Measurements from ENCODE around the gene NOP14. TPM values are rescaled to one million over a fixed set of nuclear protein-coding genes. Genes with fewer than 3 reads are reported as not detected.

NOP14 gene
- total RNA-seq, 1 donor from 2014 or later = 35.3 TPM

- H3K4me2 ChIP-seq (ENCODE audit: low read length) = peak overlapping the region; percentile 16
- peaks cover 3% of the 10 kb centered on the region for H3K9me3 Mint-ChIP-seq (ENCODE audit: unreplicated experiment)
- peaks cover 4% of the 10 kb centered on the region for H3K4me1 ChIP-seq (ENCODE audit: insufficient read depth, low read length)
- H2AFZ ChIP-seq (ENCODE audit: low read depth, low read length) = peak overlapping the region; percentile 68
- TF ChIP-seq CTCF (IDR thresholded peaks at IDR 0.05; ENCODE audit: insufficient read depth, low read depth, low read length) (no peak), EZH2 (IDR thresholded peaks at IDR 0.05; ENCODE audit: insufficient read depth, low read length) (no peak)
- peak overlapping the region; percentile 96 for H3K27ac Mint-ChIP-seq (ENCODE audit: unreplicated experiment)
- H3K36me3 Mint-ChIP-seq (ENCODE audit: low read depth, unreplicated experiment) = peaks cover 6% of the 10 kb centered on the region
- H3K27me3 ChIP-seq (ENCODE audit: insufficient read depth, low read length) = no peaks in the 10 kb centered on the region
- no peaks in the 10 kb centered on the region for H3K79me2 ChIP-seq (ENCODE audit: insufficient read depth, low read length)
- H3K4me3 Mint-ChIP-seq (ENCODE audit: unreplicated experiment) = no peak overlapping the region
- no peak overlapping the region for H3K4me3 ChIP-seq (ENCODE audit: insufficient read depth, low read depth, low read length)
- no peaks in the 10 kb centered on the region for H4K20me1 ChIP-seq (ENCODE audit: insufficient read depth, low read length)
- FAIRE-seq (peak; percentile 23), DNase-seq (ENCODE audit: low read depth) (peak; percentile 72)
- H3K36me3 ChIP-seq (ENCODE audit: insufficient read depth, low read length) = no peaks in the 10 kb centered on the region
- peaks cover 6% of the 10 kb centered on the region for H3K27me3 Mint-ChIP-seq (ENCODE audit: low read depth, unreplicated experiment)
- peaks cover 13% of the 10 kb centered on the region for H3K4me1 Mint-ChIP-seq (ENCODE audit: low read depth, unreplicated experiment)
- peak overlapping the region; percentile 13 for H3K27ac ChIP-seq (ENCODE audit: low read depth, low read length)
- H3K9ac ChIP-seq (ENCODE audit: low read length) = peak overlapping the region; percentile 30
- peaks cover 17% of the 10 kb centered on the region for H3K9me3 ChIP-seq (ENCODE audit: insufficient read depth, low read depth, low read length)
Measured at GRCh38 chr4:2977211-2978088, 14.2 kb upstream of the NOP14 start.

GRCh38 chr4:2971275-2971674 is 8.1 kb upstream of the NOP14 start:
- Histone ChIP-seq H3K27ac (ENCODE audit: low read depth, low read length) (no peak overlapping the region), H3K36me3 (ENCODE audit: insufficient read depth, low read length) (no peaks in the 10 kb centered on the region), H3K4me3 (ENCODE audit: insufficient read depth, low read depth, low read length) (no peak overlapping the region), H2AFZ (ENCODE audit: low read depth, low read length) (no peak overlapping the region), H3K9me3 (ENCODE audit: insufficient read depth, low read depth, low read length) (no peaks in the 10 kb centered on the region), H3K4me2 (ENCODE audit: low read length) (no peak overlapping the region), H3K4me1 (ENCODE audit: insufficient read depth, low read length) (no peaks in the 10 kb centered on the region), H4K20me1 (ENCODE audit: insufficient read depth, low read length) (no peaks in the 10 kb centered on the region), H3K9ac (ENCODE audit: low read length) (no peak overlapping the region), H3K27me3 (ENCODE audit: insufficient read depth, low read length) (no peaks in the 10 kb centered on the region), H3K79me2 (ENCODE audit: insufficient read depth, low read length) (no peaks in the 10 kb centered on the region)
- Mint-ChIP-seq H3K4me3 (ENCODE audit: unreplicated experiment) (no peak overlapping the region), H3K9me3 (ENCODE audit: unreplicated experiment) (peaks cover 2% of the 10 kb centered on the region), H3K27me3 (ENCODE audit: low read depth, unreplicated experiment) (peaks cover 3% of the 10 kb centered on the region), H3K36me3 (ENCODE audit: low read depth, unreplicated experiment) (peaks cover 6% of the 10 kb centered on the region), H3K27ac (ENCODE audit: unreplicated experiment) (no peak overlapping the region), H3K4me1 (ENCODE audit: low read depth, unreplicated experiment) (peaks cover 6% of the 10 kb centered on the region)
- FAIRE-seq (no peak), DNase-seq (ENCODE audit: low read depth) (no peak)
- no peak for TF ChIP-seq EZH2 (IDR thresholded peaks at IDR 0.05; ENCODE audit: insufficient read depth, low read length)
- no peak for TF ChIP-seq CTCF (IDR thresholded peaks at IDR 0.05; ENCODE audit: insufficient read depth, low read depth, low read length)

- Histone ChIP-seq H3K4me3 (ENCODE audit: insufficient read depth, low read depth, low read length) (no peak overlapping the region), H3K4me1 (ENCODE audit: insufficient read depth, low read length) (peaks cover 4% of the 10 kb centered on the region), H3K27me3 (ENCODE audit: insufficient read depth, low read length) (no peaks in the 10 kb centered on the region), H3K27ac (ENCODE audit: low read depth, low read length) (no peak overlapping the region), H3K79me2 (ENCODE audit: insufficient read depth, low read length) (peaks cover 14% of the 10 kb centered on the region), H3K36me3 (ENCODE audit: insufficient read depth, low read length) (no peaks in the 10 kb centered on the region), H2AFZ (ENCODE audit: low read depth, low read length) (no peak overlapping the region), H3K9ac (ENCODE audit: low read length) (no peak overlapping the region), H3K9me3 (ENCODE audit: insufficient read depth, low read depth, low read length) (no peaks in the 10 kb centered on the region), H3K4me2 (ENCODE audit: low read length) (no peak overlapping the region), H4K20me1 (ENCODE audit: insufficient read depth, low read length) (peaks cover 8% of the 10 kb centered on the region)
- peaks cover 2% of the 10 kb centered on the region for H3K9me3 Mint-ChIP-seq (ENCODE audit: unreplicated experiment)
- TF ChIP-seq CTCF (IDR thresholded peaks at IDR 0.05; ENCODE audit: insufficient read depth, low read depth, low read length) = no peak
- no peak for TF ChIP-seq EZH2 (IDR thresholded peaks at IDR 0.05; ENCODE audit: insufficient read depth, low read length)
- H3K4me1 Mint-ChIP-seq (ENCODE audit: low read depth, unreplicated experiment) = peaks cover 7% of the 10 kb centered on the region
- peaks cover 6% of the 10 kb centered on the region for H3K36me3 Mint-ChIP-seq (ENCODE audit: low read depth, unreplicated experiment)
- FAIRE-seq (no peak), DNase-seq (ENCODE audit: low read depth) (no peak)
- no peak overlapping the region for H3K27ac Mint-ChIP-seq (ENCODE audit: unreplicated experiment)
- H3K4me3 Mint-ChIP-seq (ENCODE audit: unreplicated experiment) = no peak overlapping the region
- peaks cover under 1% of the 10 kb centered on the region for H3K27me3 Mint-ChIP-seq (ENCODE audit: low read depth, unreplicated experiment)
Measured at GRCh38 chr4:2968381-2968780, 5.2 kb upstream of the NOP14 start.
